GM18873 (cell line): Measurements from ENCODE around the gene TMEM223.
A peak's percentile ranks its signal among the peaks of the same experiment; 100 is the strongest.
"Not testable (repeated sequence)": the region's sequence is repeated elsewhere in the genome, so short reads cannot be mapped to it uniquely, and the experiment has no call there.

Source experiments
- ATAC-seq: cut with Tn5 transposase; IDR thresholded peaks from one replicate; pipeline ENCODE4 v1.9.1; 2021; ENCODE audit warnings: mild to moderate bottlenecking, moderate library complexity, moderate number of reproducible peaks; ENCODE audit not compliant: unreplicated experiment, low FRiP score

Gene TMEM223

GRCh38 chr11:62791501-62792201 is at the start of gene TMEM223:
TMEM223 (minus strand) TSS chr11:62792006; CDS start chr11:62791994, 12 bp downstream.
- ATAC-seq: no peak

- not testable (repeated sequence) for ATAC-seq
These were observed 49.0 kb upstream of the TMEM223 start for GRCh38 chr11:62840721-62841360.

GRCh38 chr11:62839050-62839945 is 47.5 kb upstream of the TMEM223 start, which contains the start of gene WDR74:
WDR74 (minus strand) TSS chr11:62839590; CDS start chr11:62839570, 20 bp downstream.
- peak; percentile 46 for ATAC-seq

- ATAC-seq: no peak
These were observed 43.5 kb upstream of the TMEM223 start for GRCh38 chr11:62835336-62835735.

GRCh38 chr11:62832336-62833234 is 40.8 kb upstream of the TMEM223 start, which contains the start of gene TEX54:
TEX54 (minus strand) TSS chr11:62832841.
- ATAC-seq: peak; percentile 3

- ATAC-seq: peak; percentile 67
These were observed 39.9 kb upstream of the TMEM223 start, which contains the start of gene STX5 for GRCh38 chr11:62831520-62832335. STX5 (minus strand) TSS chr11:62832051; CDS start chr11:62831243, 808 bp downstream.

- ATAC-seq: no peak
These were observed 39.2 kb upstream of the TMEM223 start for GRCh38 chr11:62830904-62831519.

- not testable (repeated sequence) for ATAC-seq
These were observed 36.3 kb upstream of the TMEM223 start for GRCh38 chr11:62828130-62828529.

- no peak for ATAC-seq
These were observed 31.9 kb upstream of the TMEM223 start for GRCh38 chr11:62823677-62824076.

GRCh38 chr11:62817129-62817528 is 25.3 kb upstream of the TMEM223 start:
- no peak for ATAC-seq

- no peak for ATAC-seq
These were observed 24.8 kb upstream of the TMEM223 start for GRCh38 chr11:62816557-62816956.

GRCh38 chr11:62811659-62812058 is 19.9 kb upstream of the TMEM223 start:
- no peak for ATAC-seq

- no peak for ATAC-seq
These were observed 18.9 kb upstream of the TMEM223 start for GRCh38 chr11:62810748-62811147.

GRCh38 chr11:62806611-62807121 is 14.9 kb upstream of the TMEM223 start:
- no peak for ATAC-seq

- ATAC-seq: no peak
These were observed 14.2 kb upstream of the TMEM223 start for GRCh38 chr11:62805961-62806441.

GRCh38 chr11:62805076-62805892 is 13.5 kb upstream of the TMEM223 start, which contains the start of gene NXF1:
NXF1 (minus strand) TSS chr11:62805440; CDS start chr11:62805356, 84 bp downstream.
- ATAC-seq: peak; percentile 78
